Bronchial smooth muscle cell (primary cell): Measurements from ENCODE around the gene MAP3K10. TPM values are rescaled to one million over a fixed set of nuclear protein-coding genes. Genes with fewer than 3 reads are reported as not detected.

ENCODE experiments used
- total RNA-seq: library from RNA; depleted of rRNA; stranded (reverse); fragments of >200 nt; gene quantifications from 2 replicates; pipeline ENCODE4 v1.2.1, GENCODE V29; 2014

MAP3K10 gene
- 4.1 and 5.7 TPM in 2 replicates for total RNA-seq

GRCh38 chr19:40190891-40191835, at the start of gene MAP3K10:
Gene MAP3K10 (plus strand): TSS chr19:40191426. CDS start chr19:40192032, 606 bp downstream.

DNA sequence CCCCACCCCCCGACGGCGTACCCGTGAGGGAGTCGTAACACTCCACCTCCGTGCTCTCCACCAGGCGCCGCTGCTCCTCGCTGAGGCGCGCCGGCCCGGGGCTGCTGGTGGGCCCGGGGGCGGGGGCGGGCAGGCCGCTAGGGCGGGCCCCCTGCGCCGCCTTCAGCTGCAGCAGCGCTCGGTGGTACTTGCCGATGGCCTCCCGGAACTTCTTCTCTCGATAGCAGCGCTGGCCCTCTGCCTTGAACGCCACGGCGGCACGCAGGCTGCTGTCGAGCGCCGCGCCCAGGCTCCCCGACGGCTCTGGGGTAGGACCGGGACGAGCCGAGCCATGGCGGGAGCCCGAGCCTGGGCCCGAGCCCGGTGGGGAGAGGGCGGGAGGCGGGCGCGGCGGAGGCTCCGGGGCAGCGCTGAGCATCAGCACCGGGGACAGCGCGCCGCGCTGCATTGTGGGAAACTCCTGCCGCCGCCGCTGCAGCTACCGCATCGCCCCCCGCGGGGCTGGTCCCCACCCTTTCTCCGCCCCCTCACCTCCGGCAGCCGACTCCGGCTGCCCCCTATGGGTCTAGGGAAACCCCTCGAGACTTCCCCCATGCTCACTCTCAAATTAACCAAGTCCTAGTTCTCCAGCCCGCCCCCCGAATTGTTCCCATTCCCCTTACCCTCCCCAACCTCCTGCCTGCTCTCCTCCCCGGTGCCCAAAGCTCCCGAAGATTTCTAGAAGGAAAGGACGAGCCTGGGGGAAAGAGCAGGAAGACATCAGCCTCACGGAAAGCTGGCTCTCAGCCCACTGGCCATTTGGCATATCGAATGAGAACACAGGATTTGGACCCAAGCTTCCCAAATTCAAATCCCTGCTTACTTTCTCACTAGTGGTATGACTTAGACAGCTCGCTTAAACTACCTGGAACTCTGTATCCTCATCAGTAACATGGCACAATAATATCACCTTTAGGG, 27.0 kb downstream of the MAP3K10 start, which contains the start of gene TTC9B:
TSS of gene TTC9B (minus strand) at position 451 of the 957 bp plus-strand sequence. CDS start at position 448, 3 bp downstream.

Other genes starting within 250 kb of the MAP3K10 start
- gene PSMC4, start 220.3 kb upstream of the MAP3K10 start, total RNA-seq, result 67.0 and 76.8 TPM in 2 replicates
- 5.7 and 8.4 TPM in 2 replicates for gene ZNF546, start 194.4 kb upstream of the MAP3K10 start, total RNA-seq
- gene ZNF780B, start 135.2 kb upstream of the MAP3K10 start, total RNA-seq, result 13.7 and 17.5 TPM in 2 replicates
- gene ZNF780A, start 100.5 kb upstream of the MAP3K10 start, total RNA-seq, result 14.7 and 18.2 TPM in 2 replicates
- gene TTC9B, start 27.0 kb downstream of the MAP3K10 start, total RNA-seq, result 0.17 TPM in 1 of 2 replicates, not detected in the other
- 0.17 and 0.32 TPM in 2 replicates for gene CCNP, start 35.3 kb downstream of the MAP3K10 start, total RNA-seq
- gene AKT2, start 93.9 kb downstream of the MAP3K10 start, total RNA-seq, result 82.7 and 101 TPM in 2 replicates
- gene C19orf47, start 157.0 kb downstream of the MAP3K10 start, total RNA-seq, result 3.9 and 4.8 TPM in 2 replicates
- 165 and 192 TPM in 2 replicates for gene PLD3, start 157.3 kb downstream of the MAP3K10 start, total RNA-seq
- 0.16 and 0.17 TPM in 2 replicates for gene HIPK4, start 198.8 kb downstream of the MAP3K10 start, total RNA-seq
- 1.9 and 2.2 TPM in 2 replicates for gene PRX, start 222.0 kb downstream of the MAP3K10 start, total RNA-seq
- gene SERTAD1, start 234.6 kb downstream of the MAP3K10 start, total RNA-seq, result 19.5 and 27.6 TPM in 2 replicates